Left ventricle myocardium inferior (tissue), 1 donor: ENCODE data around the gene SAFB. TPM values are rescaled to one million over a fixed set of nuclear protein-coding genes. Genes with fewer than 3 reads are reported as not detected.

Experiments
- DNase-seq: peaks from one replicate; pipeline ENCODE4 v3.0.0-alpha.2; 2020
- H3K27ac ChIP-seq: fragments of 200-600 bp; replicated peaks from 2 replicates; pipeline ENCODE4 v1.8.0; 2021
- H3K27me3 ChIP-seq: fragments of 200-600 bp; 2 replicates; pipeline ENCODE4 v1.8.0; 2021; ENCODE audit warnings: low read depth
- H3K36me3 ChIP-seq: fragments of 200-600 bp; 2 replicates; pipeline ENCODE4 v1.8.0; 2021
- H3K4me1 ChIP-seq: fragments of 200-600 bp; 2 replicates; pipeline ENCODE4 v1.8.0; 2021
- H3K4me3 ChIP-seq: fragments of 200-600 bp; 2 replicates; pipeline ENCODE4 v1.8.0; 2021; ENCODE audit warnings: mild to moderate bottlenecking, moderate library complexity
- H3K9me3 ChIP-seq: fragments of 200-600 bp; replicated peaks from 2 replicates; pipeline ENCODE4 v1.8.0; 2021
- CTCF ChIP-seq: fragments of 200-600 bp; IDR thresholded peaks from 2 replicates; pipeline ENCODE4 v1.8.0; 2021; ENCODE audit warnings: antibody characterized with exemption, mild to moderate bottlenecking, borderline replicate concordance
- intact Hi-C: fragments of 100-400 bp; cut with micrococcal nuclease; formaldehyde crosslinking; loops from one replicate; pipeline ENCODE4 v1.11.0; 2022
- total RNA-seq: library from RNA; stranded (reverse); fragmentation: NEBNext Ultra II Directional; extraction: Animal tissue kit (Norgen Biotek cat#: 25700); gene quantifications from one replicate; pipeline ENCODE4 v1.2.1, GENCODE V29; 2021
- donor health status: DM: no; HTN: yes; CAD: no; lungs with severe emphysema.

Gene SAFB
- total RNA-seq, 1 donor from 2014 or later = 54.6 TPM

- no peak overlapping the region for H3K27ac ChIP-seq
- no peaks in the 10 kb centered on the region for H3K27me3 ChIP-seq
- intact Hi-C loops = no loop called here
- H3K36me3 ChIP-seq = peaks cover 59% of the 10 kb centered on the region
- peaks cover 77% of the 10 kb centered on the region for H3K4me1 ChIP-seq
- no peak for TF ChIP-seq CTCF
- peak overlapping the region; percentile 94 for H3K4me3 ChIP-seq
- no peaks in the 10 kb centered on the region for H3K9me3 ChIP-seq
- DNase-seq = no peak
Observed at GRCh38 chr19:5619946-5620345, 2.9 kb upstream of the SAFB start.

- Histone ChIP-seq H3K36me3 (peaks cover 56% of the 10 kb centered on the region), H3K4me3 (peak overlapping the region; percentile 94), H3K9me3 (no peaks in the 10 kb centered on the region), H3K4me1 (peaks cover 92% of the 10 kb centered on the region), H3K27me3 (no peaks in the 10 kb centered on the region), H3K27ac (peak overlapping the region; percentile 97)
- intact Hi-C loops = no loop called here
- no peak for DNase-seq
- no peak for TF ChIP-seq CTCF
Observed at GRCh38 chr19:5621311-5621944, 1.5 kb upstream of the SAFB start.

- TF ChIP-seq CTCF = no peak
- peaks cover 96% of the 10 kb centered on the region for H3K4me1 ChIP-seq
- intact Hi-C loops = no loop called here
- H3K27ac ChIP-seq = peak overlapping the region; percentile 97
- no peaks in the 10 kb centered on the region for H3K9me3 ChIP-seq
- peaks cover 56% of the 10 kb centered on the region for H3K36me3 ChIP-seq
- no peak for DNase-seq
- H3K27me3 ChIP-seq = no peaks in the 10 kb centered on the region
- peak overlapping the region; percentile 94 for H3K4me3 ChIP-seq
Observed at GRCh38 chr19:5621945-5622464, 878 bp upstream of the SAFB start.

- no peak for DNase-seq
- Histone ChIP-seq H3K36me3 (peaks cover 57% of the 10 kb centered on the region), H3K4me1 (peaks cover 96% of the 10 kb centered on the region), H3K27me3 (no peaks in the 10 kb centered on the region), H3K9me3 (no peaks in the 10 kb centered on the region), H3K4me3 (peak overlapping the region; percentile 94), H3K27ac (peak overlapping the region; percentile 97)
- intact Hi-C loops = no loop called here
- TF ChIP-seq CTCF = no peak
Observed at GRCh38 chr19:5623397-5624017, 624 bp downstream of the SAFB start.

GRCh38 chr19:5624018-5624663 lies 1.3 kb downstream of the SAFB start:
- peak overlapping the region; percentile 94 for H3K4me3 ChIP-seq
- DNase-seq = peak; percentile 40
- peaks cover 52% of the 10 kb centered on the region for H3K36me3 ChIP-seq
- H3K4me1 ChIP-seq = peaks cover 96% of the 10 kb centered on the region
- H3K27ac ChIP-seq = peak overlapping the region; percentile 97
- intact Hi-C loops = no loop called here
- no peaks in the 10 kb centered on the region for H3K9me3 ChIP-seq
- TF ChIP-seq CTCF = no peak
- H3K27me3 ChIP-seq = no peaks in the 10 kb centered on the region
